ENCODE measurements around the gene JUN.

- TF ChIP-seq CTCF (IDR thresholded peaks at IDR 0.05) (no peak), POLR2A (IDR thresholded peaks at IDR 0.05) (no peak), EP300 (IDR thresholded peaks at IDR 0.05) (no peak), POLR2AphosphoS5 (IDR thresholded peaks at IDR 0.05) (no peak)
Observed at GRCh38 chr1:58786927-58787245, 3.0 kb upstream of the JUN start.
